PC-9 (cell line): ENCODE results near the gene LRRC46.

ENCODE experiments used
- CTCF ChIP-seq: fragments of 200-600 bp; sonication (generic); conservative IDR thresholded peaks from 2 replicates; pipeline ENCODE4 v1.6.1; 2017; ENCODE audit warnings: mixed run types, antibody characterized with exemption, mild to moderate bottlenecking, moderate library complexity
- EZH2 ChIP-seq: fragments of 200-600 bp; sonication (generic); IDR thresholded peaks from 2 replicates; pipeline ENCODE4 v1.8.0; 2017; ENCODE audit warnings: antibody characterized with exemption, low read depth

- TF ChIP-seq EZH2 (no peak), CTCF (no peak)
Measured at GRCh38 chr17:47811709-47812108, 19.8 kb upstream of the LRRC46 start.
